Esophagus muscularis mucosa (tissue), 4 donors: ENCODE data around the gene PHC2. TPM values are rescaled to one million over a fixed set of nuclear protein-coding genes. Genes with fewer than 3 reads are reported as not detected.

ENCODE experiments used
- DNase-seq: peaks from one replicate; pipeline ENCODE4 v3.0.0-alpha.2; 2017; ENCODE audit errors: extremely low spot score
- H3K27ac ChIP-seq, 4 donors: fragments of 200-600 bp; sonication (generic); replicated peaks in 1 of 4; 1 replicate in 3 of 4; 2 replicates in 1 of 4; pipeline ENCODE4 v1.5.1; 2016 to 2019; ENCODE audit warnings: mild to moderate bottlenecking in 1 of 4
- H3K27me3 ChIP-seq, 4 donors: fragments of 200-600 bp; sonication (generic); one replicate each; pipeline versions ENCODE4 v1.5.1 to v1.6.0; 2016 to 2019
- H3K36me3 ChIP-seq, 4 donors: fragments of 200-600 bp; sonication (generic); one replicate each; pipeline ENCODE4 v1.5.1; 2016 to 2019
- H3K4me1 ChIP-seq, 4 donors: fragments of 200-600 bp; sonication (generic); one replicate each; pipeline ENCODE4 v1.5.1; 2016 to 2019
- H3K4me3 ChIP-seq, 4 donors: fragments of 200-600 bp; sonication (generic); 1 replicate in 2 of 4; 2 replicates in 2 of 4; pipeline ENCODE4 v1.5.1; 2016 to 2019; ENCODE audit warnings: mild to moderate bottlenecking in 4 of 4, moderate library complexity in 1 of 4
- H3K9me3 ChIP-seq, 4 donors: fragments of 200-600 bp; sonication (generic); 1 replicate in 3 of 4; 2 replicates in 1 of 4; pipeline ENCODE4 v1.5.1; 2016 to 2019
- CTCF ChIP-seq, 3 experiments: fragments of 200-600 bp in 2 of 3; fragments of 450-650 bp in 1 of 3; sonication (generic) in 2 of 3; IDR thresholded peaks; one replicate each; pipeline ENCODE4 v1.5.1; 2017 to 2019; ENCODE audit warnings: antibody characterized with exemption in 3 of 3, mild to moderate bottlenecking in 2 of 3, moderate library complexity in 1 of 3
- EP300 ChIP-seq: sonication (generic); formaldehyde crosslinking; IDR thresholded peaks from one replicate; pipeline ENCODE4 v1.6.1; 2017; ENCODE audit warnings: antibody characterized with exemption
- POLR2A ChIP-seq: fragments of 450-650 bp; IDR thresholded peaks from one replicate; pipeline ENCODE4 v1.6.1; 2017; ENCODE audit warnings: antibody characterized with exemption, moderate library complexity, mild to moderate bottlenecking, low read depth
- POLR2AphosphoS5 ChIP-seq, 2 donors: sonication (generic); formaldehyde crosslinking; IDR thresholded peaks; one replicate each; pipeline ENCODE4 v1.6.1; 2017; ENCODE audit warnings: antibody characterized with exemption in 2 of 2
- WGBS: methylation state at CpG from one replicate; pipeline ENCODE4 v1.1.5; 2018; 5-methylcytosine and 5-hydroxymethylcytosine counted together
- intact Hi-C: fragments of 100-400 bp; cut with DNase I; formaldehyde crosslinking; loops from one replicate; pipeline ENCODE4 v1.15.1; 2023
- total RNA-seq, 4 donors: library from RNA; depleted of rRNA; stranded (reverse); fragments of >200 nt; gene quantifications; one replicate each; pipeline versions ENCODE4 v1.1.0 to v1.2.1, GENCODE V29; 2016

The PHC2 gene
- total RNA-seq, 4 donors from 2014 or later, result 104 to 274 (median 201) TPM

- no peak for TF ChIP-seq POLR2A
- no peak for TF ChIP-seq POLR2AphosphoS5 (IDR thresholded peaks at IDR 0.05)
- no peak for TF ChIP-seq EP300
- TF ChIP-seq CTCF (IDR thresholded peaks at IDR 0.05), result no peak
- H3K4me1 ChIP-seq, result peaks cover 8 to 14% (median 10%) of the 10 kb centered on the region in 4 donors
- H3K9me3 ChIP-seq, result peaks cover 0 to 2% (median 0%) of the 10 kb centered on the region in 4 donors
- WGBS, result 27% methylated on average over 5 of the region's 5 CpGs
- intact Hi-C loops, result no loop called here
- no peak overlapping the region for H3K4me3 ChIP-seq
- DNase-seq, result no peak
- H3K27me3 ChIP-seq, result no peaks in the 10 kb centered on the region
- no peaks in the 10 kb centered on the region for H3K36me3 ChIP-seq
- peak overlapping the region in 1 of 4 donors; percentile 28 for H3K27ac ChIP-seq
Observed at GRCh38 chr1:33410091-33410701, 20.7 kb downstream of the PHC2 start.

- Histone ChIP-seq H3K4me1 (peaks cover 8 to 14% (median 10%) of the 10 kb centered on the region in 4 donors), H3K27ac (no peak overlapping the region), H3K27me3 (no peaks in the 10 kb centered on the region), H3K4me3 (no peak overlapping the region), H3K9me3 (no peaks in the 10 kb centered on the region), H3K36me3 (no peaks in the 10 kb centered on the region)
- intact Hi-C loops, result no loop called here
- 54% methylated on average over 2 of the region's 2 CpGs for WGBS
- TF ChIP-seq POLR2A (no peak), CTCF (IDR thresholded peaks at IDR 0.05) (no peak), POLR2AphosphoS5 (IDR thresholded peaks at IDR 0.05) (no peak), EP300 (no peak)
- DNase-seq, result no peak
Observed at GRCh38 chr1:33408093-33408436, 22.8 kb downstream of the PHC2 start.

- intact Hi-C loops, result no loop called here
- H3K27me3 ChIP-seq, result no peaks in the 10 kb centered on the region
- no peaks in the 10 kb centered on the region for H3K9me3 ChIP-seq
- peaks cover 8 to 14% (median 10%) of the 10 kb centered on the region in 4 donors for H3K4me1 ChIP-seq
- TF ChIP-seq POLR2AphosphoS5 (IDR thresholded peaks at IDR 0.05) (no peak), EP300 (no peak), POLR2A (no peak), CTCF (IDR thresholded peaks at IDR 0.05) (no peak)
- no peaks in the 10 kb centered on the region for H3K36me3 ChIP-seq
- DNase-seq, result no peak
- H3K27ac ChIP-seq, result no peak overlapping the region
- 89% methylated on average over 1 of the region's 1 CpG for WGBS
- H3K4me3 ChIP-seq, result no peak overlapping the region
Observed at GRCh38 chr1:33407352-33408092, 23.4 kb downstream of the PHC2 start.

- no peaks in the 10 kb centered on the region for H3K27me3 ChIP-seq
- H3K27ac ChIP-seq, result no peak overlapping the region
- peaks cover 10 to 15% (median 15%) of the 10 kb centered on the region in 4 donors for H3K4me1 ChIP-seq
- no peak for TF ChIP-seq EP300
- no peak for TF ChIP-seq POLR2AphosphoS5 (IDR thresholded peaks at IDR 0.05)
- TF ChIP-seq POLR2A, result no peak
- TF ChIP-seq CTCF (IDR thresholded peaks at IDR 0.05), result no peak
- WGBS, result 90% methylated on average over 1 of the region's 1 CpG
- no peaks in the 10 kb centered on the region for H3K9me3 ChIP-seq
- H3K4me3 ChIP-seq, result no peak overlapping the region
- DNase-seq, result no peak
- intact Hi-C loops, result no loop called here
- H3K36me3 ChIP-seq, result no peaks in the 10 kb centered on the region
Observed at GRCh38 chr1:33402206-33402605, 28.7 kb downstream of the PHC2 start.
